ENCODE measurements around the gene MLLT6.
"Not testable (repeated sequence)": the region's sequence is repeated elsewhere in the genome, so short reads cannot be mapped to it uniquely, and the experiment has no call there.

Gene MLLT6

DNA sequence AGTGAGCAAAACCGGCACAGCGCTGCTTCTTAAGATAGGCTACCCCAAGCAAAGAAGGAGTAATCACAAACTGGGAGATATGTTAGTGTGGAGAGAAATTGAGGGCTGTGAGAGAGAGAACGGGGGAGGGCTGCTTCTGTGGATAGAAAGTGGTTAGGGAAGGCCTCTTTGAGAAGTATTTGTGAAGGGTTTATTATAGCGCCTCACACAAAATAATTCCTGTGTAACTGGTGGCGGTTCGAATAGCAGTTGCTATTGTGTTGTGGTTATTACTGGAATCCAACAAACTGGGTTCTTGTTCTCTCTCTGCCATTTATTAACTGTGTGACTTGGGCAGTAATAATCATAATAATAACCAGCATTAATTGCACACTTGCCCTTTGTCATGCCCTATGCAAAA is 15.9 kb downstream of the MLLT6 start:
- DNase-seq (ENCODE audit: insufficient read length, low spot score): no peak
- TF ChIP-seq, protein P1, sequence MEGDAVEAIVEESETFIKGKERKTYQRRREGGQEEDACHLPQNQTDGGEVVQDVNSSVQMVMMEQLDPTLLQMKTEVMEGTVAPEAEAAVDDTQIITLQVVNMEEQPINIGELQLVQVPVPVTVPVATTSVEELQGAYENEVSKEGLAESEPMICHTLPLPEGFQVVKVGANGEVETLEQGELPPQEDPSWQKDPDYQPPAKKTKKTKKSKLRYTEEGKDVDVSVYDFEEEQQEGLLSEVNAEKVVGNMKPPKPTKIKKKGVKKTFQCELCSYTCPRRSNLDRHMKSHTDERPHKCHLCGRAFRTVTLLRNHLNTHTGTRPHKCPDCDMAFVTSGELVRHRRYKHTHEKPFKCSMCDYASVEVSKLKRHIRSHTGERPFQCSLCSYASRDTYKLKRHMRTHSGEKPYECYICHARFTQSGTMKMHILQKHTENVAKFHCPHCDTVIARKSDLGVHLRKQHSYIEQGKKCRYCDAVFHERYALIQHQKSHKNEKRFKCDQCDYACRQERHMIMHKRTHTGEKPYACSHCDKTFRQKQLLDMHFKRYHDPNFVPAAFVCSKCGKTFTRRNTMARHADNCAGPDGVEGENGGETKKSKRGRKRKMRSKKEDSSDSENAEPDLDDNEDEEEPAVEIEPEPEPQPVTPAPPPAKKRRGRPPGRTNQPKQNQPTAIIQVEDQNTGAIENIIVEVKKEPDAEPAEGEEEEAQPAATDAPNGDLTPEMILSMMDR (IDR thresholded peaks at IDR 0.05; ENCODE audit: insufficient read depth, missing control alignments): no peak
- FAIRE-seq: no peak

DNA sequence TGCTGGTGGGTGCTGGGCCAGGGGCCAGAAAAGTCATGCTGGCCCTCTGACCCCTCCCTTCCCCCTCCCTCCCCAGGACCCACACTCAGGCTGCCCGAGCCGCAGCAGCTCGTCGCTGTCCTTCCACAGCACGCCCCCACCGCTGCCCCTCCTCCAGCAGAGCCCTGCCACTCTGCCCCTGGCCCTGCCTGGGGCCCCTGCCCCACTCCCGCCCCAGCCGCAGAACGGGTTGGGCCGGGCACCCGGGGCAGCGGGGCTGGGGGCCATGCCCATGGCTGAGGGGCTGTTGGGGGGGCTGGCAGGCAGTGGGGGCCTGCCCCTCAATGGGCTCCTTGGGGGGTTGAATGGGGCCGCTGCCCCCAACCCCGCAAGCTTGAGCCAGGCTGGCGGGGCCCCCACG is 16.7 kb downstream of the MLLT6 start:
- DNase-seq (ENCODE audit: insufficient read length, low spot score): no peak
- TF ChIP-seq, protein P1 (IDR thresholded peaks at IDR 0.05; ENCODE audit: insufficient read depth, missing control alignments): no peak
- no peak for FAIRE-seq

DNA sequence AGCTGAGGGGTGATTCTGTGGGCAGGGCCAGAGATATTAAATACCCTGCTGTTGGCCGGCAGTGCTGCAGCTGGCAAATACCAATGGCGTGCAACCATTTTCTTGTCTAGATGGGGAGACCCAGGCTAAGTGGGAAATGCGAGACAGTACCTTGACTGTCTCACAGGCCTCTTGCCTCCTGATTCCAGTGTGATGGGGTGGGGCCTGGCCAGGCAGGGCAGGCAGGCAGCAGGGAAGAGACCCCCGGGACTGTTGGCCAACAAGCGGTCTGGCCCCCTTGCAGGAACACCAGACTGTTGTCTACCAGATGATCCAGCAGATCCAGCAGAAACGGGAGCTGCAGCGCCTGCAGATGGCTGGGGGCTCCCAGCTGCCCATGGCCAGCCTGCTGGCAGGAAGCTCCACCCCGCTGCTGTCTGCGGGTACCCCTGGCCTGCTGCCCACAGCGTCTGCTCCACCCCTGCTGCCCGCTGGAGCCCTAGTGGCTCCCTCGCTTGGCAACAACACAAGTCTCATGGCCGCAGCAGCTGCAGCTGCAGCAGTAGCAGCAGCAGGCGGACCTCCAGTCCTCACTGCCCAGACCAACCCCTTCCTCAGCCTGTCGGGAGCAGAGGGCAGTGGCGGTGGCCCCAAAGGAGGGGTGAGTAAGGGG is 19.4 kb downstream of the MLLT6 start:
- TF ChIP-seq, protein P1 (IDR thresholded peaks at IDR 0.05; ENCODE audit: insufficient read depth, missing control alignments): no peak
- DNase-seq (ENCODE audit: insufficient read length, low spot score) (no peak), FAIRE-seq (no peak)

GRCh38 chr17:38725066-38725465 is 20.0 kb downstream of the MLLT6 start:
- TF ChIP-seq, protein P1 (IDR thresholded peaks at IDR 0.05; ENCODE audit: insufficient read depth, missing control alignments): no peak
- no peak for DNase-seq (ENCODE audit: insufficient read length, low spot score)
- FAIRE-seq: no peak

DNA sequence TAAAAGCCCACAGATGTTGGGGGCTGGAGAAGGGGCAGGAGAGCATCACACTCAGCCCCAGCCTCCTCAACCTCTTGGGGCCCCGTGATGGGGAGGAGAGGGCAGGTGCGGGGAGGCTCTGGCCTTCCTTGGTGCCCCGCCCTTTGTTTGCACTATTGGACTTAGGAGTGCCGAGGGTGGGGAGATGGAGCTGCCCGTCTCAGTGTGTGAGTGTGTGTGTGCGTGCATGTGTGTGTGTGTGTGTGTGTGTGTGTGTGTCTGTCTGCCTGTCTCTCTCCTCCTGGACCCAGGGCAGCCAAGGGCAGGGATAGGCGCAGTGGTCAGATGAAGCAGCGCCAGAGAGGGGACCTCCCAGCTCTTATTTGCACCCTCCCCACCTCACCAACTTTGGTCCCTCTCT is 21.1 kb downstream of the MLLT6 start:
- not testable (repeated sequence) for DNase-seq (ENCODE audit: insufficient read length, low spot score); FAIRE-seq

DNA sequence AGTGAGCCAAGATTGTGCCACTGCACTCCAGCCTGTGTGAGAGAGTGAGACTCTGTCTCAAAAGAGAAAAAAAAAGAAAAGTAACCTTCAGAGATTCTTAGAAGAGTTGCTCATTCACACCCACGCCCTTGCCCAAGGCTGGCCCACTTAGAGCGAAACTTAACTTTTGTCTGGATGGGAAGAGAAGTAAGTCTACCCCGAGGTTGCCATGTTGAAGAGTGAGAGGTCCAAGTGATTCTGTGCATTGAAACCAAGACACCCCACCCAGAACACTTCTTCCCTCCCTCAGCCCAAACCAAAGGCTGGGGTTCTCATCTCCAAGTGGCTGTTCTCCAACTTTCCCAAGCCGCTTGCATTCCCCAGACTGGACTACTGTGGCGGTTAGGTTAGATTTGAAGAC is 22.7 kb downstream of the MLLT6 start:
- DNase-seq (ENCODE audit: insufficient read length, low spot score): no peak
- no peak for FAIRE-seq
- TF ChIP-seq, protein P1 (IDR thresholded peaks at IDR 0.05; ENCODE audit: insufficient read depth, missing control alignments): no peak

- TF ChIP-seq, protein P1 (IDR thresholded peaks at IDR 0.05; ENCODE audit: insufficient read depth, missing control alignments): no peak
- DNase-seq (ENCODE audit: insufficient read length, low spot score): no peak
- no peak for FAIRE-seq
Measured at GRCh38 chr17:38728290-38728831, 23.3 kb downstream of the MLLT6 start.
